RWPE2 (cell line): ENCODE results near the gene SERPINB3.

Experiments used
- ATAC-seq: fragments of 200-7000 bp; cut with Tn5 transposase; 3 replicates; pipeline ENCODE4 v1.9.1; 2021; ENCODE audit warnings: low read depth
- DNase-seq: peaks from one replicate; pipeline ENCODE4 v3.0.0-alpha.2; 2020; ENCODE audit warnings: low spot score
- H3K27ac ChIP-seq: fragments of 450-650 bp; 2 replicates; pipeline ENCODE4 v1.5.1; 2017; ENCODE audit warnings: mild to moderate bottlenecking; ENCODE audit not compliant: poor library complexity, severe bottlenecking
- H3K27me3 ChIP-seq: fragments of 250-450 bp; sonication (Bioruptor Pico); 2 replicates; pipeline ENCODE4 v1.5.1; 2021; ENCODE audit warnings: mild to moderate bottlenecking, moderate library complexity; ENCODE audit not compliant: insufficient read depth, poor library complexity, severe bottlenecking
- H3K36me3 ChIP-seq: fragments of 250-450 bp; sonication (Bioruptor Pico); 2 replicates; pipeline ENCODE4 v1.5.1; 2020; ENCODE audit warnings: low read depth, mild to moderate bottlenecking, moderate library complexity
- H3K4me1 ChIP-seq: fragments of 250-450 bp; sonication (Bioruptor Pico); 2 replicates; pipeline ENCODE4 v1.5.1; 2021; ENCODE audit warnings: mild to moderate bottlenecking, moderate library complexity; ENCODE audit not compliant: insufficient read depth, poor library complexity, severe bottlenecking
- H3K4me3 ChIP-seq: fragments of 250-450 bp; sonication (Bioruptor Pico); 2 replicates; pipeline ENCODE4 v1.5.1; 2021; ENCODE audit warnings: mild to moderate bottlenecking, moderate library complexity; ENCODE audit not compliant: severe bottlenecking
- H3K9me3 ChIP-seq: fragments of 250-450 bp; sonication (Bioruptor Pico); 2 replicates; pipeline ENCODE4 v1.5.1; 2021; ENCODE audit warnings: mild to moderate bottlenecking, moderate library complexity; ENCODE audit not compliant: severe bottlenecking
- CTCF ChIP-seq: fragments of 450-650 bp; IDR thresholded peaks from one replicate; pipeline ENCODE4 v1.5.1; 2017; ENCODE audit warnings: mild to moderate bottlenecking, moderate library complexity; ENCODE audit not compliant: poor library complexity, severe bottlenecking

SERPINB3 gene

GRCh38 chr18:63617049-63617914 lies 44.4 kb downstream of the SERPINB3 start:
- no peaks in the 10 kb centered on the region for H3K9me3 ChIP-seq
- no peaks in the 10 kb centered on the region for H3K36me3 ChIP-seq
- no peak for ATAC-seq
- no peaks in the 10 kb centered on the region for H3K27me3 ChIP-seq
- H3K27ac ChIP-seq = no peak overlapping the region
- no peak for DNase-seq
- no peaks in the 10 kb centered on the region for H3K4me1 ChIP-seq
- TF ChIP-seq CTCF = no peak
- no peak overlapping the region for H3K4me3 ChIP-seq

DNA sequence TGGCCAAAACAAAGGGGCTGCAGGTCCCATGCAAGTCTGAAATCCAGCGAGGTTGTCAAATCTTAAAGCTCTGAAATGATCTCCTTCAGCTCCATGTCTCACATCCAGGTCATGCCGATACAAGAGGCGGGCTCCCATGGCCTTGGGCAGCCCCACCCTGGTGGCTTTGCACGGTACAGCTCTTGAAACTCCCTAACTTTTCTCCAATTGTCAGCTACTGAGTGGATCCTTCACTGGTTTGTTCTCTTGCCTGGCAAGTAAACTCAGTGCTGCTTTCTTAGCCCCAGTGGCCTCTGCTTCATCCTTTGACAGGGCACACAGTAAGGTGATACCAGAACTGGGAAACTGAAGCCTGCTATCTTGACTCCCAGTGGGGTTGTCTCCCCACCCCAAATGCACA lies 48.3 kb downstream of the SERPINB3 start:
- Histone ChIP-seq H3K4me3 (no peak overlapping the region), H3K4me1 (no peaks in the 10 kb centered on the region), H3K27ac (no peak overlapping the region), H3K27me3 (no peaks in the 10 kb centered on the region), H3K9me3 (no peaks in the 10 kb centered on the region), H3K36me3 (no peaks in the 10 kb centered on the region)
- DNase-seq = no peak
- TF ChIP-seq CTCF = no peak
- no peak for ATAC-seq

DNA sequence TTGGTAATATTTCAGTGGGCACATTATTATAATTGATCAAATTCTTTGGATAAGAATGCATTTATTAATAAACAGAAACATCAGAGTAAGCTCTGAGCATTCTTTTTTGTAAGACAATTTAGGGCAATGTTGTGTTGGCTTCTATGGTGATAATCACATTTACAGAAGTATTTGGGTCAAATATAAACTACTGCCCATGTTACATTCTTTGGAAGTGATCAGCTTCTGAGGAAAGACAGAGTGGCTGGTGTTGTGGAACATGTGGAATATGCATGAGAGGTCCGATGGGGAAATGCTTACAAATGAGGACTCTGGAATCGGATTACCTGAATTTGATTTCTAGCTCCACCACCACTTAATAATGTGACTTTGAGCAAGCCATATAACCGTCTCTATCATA lies 55.2 kb downstream of the SERPINB3 start:
- no peaks in the 10 kb centered on the region for H3K9me3 ChIP-seq
- peaks cover 24% of the 10 kb centered on the region for H3K4me1 ChIP-seq
- no peak overlapping the region for H3K4me3 ChIP-seq
- H3K27ac ChIP-seq = no peak overlapping the region
- no peaks in the 10 kb centered on the region for H3K36me3 ChIP-seq
- H3K27me3 ChIP-seq = no peaks in the 10 kb centered on the region
- no peak for ATAC-seq
- no peak for DNase-seq
- TF ChIP-seq CTCF = no peak
